CD8-positive, alpha-beta memory T cell (primary cell): ENCODE data around the gene HBZ. TPM values are rescaled to one million over a fixed set of nuclear protein-coding genes. Genes with fewer than 3 reads are reported as not detected.
"Not testable (repeated sequence)": the region's sequence is repeated elsewhere in the genome, so short reads cannot be mapped to it uniquely, and the experiment has no call there.

Source experiments
- CTCF ChIA-PET: fragments of 350-600 bp; sonication (Branson Sonifier 250); formaldehyde crosslinking; loops from one replicate; lab custom pipeline; 2021; ENCODE audit warnings: antibody characterized with exemption; lab: Charles Lee
- POLR2A ChIA-PET: fragments of 350-600 bp; sonication (Branson Sonifier 250); formaldehyde crosslinking; loops from one replicate; lab custom pipeline; 2021; ENCODE audit warnings: antibody characterized with exemption; lab: Charles Lee
- DNase-seq, 5 donors: peaks; one replicate each; pipeline versions ENCODE4 v3.0.0 to v3.0.0-alpha.2; 2020 to 2022; ENCODE audit warnings: mixed read lengths in 1 of 5
- H3K27ac ChIP-seq: one replicate; pipeline ENCODE4 v1.7.0; 2013; ENCODE audit warnings: low read depth, mild to moderate bottlenecking, low read length, moderate library complexity
- H3K27me3 ChIP-seq: 2 replicates; pipeline ENCODE4 v1.7.0; 2013; ENCODE audit warnings: low read length, mild to moderate bottlenecking; ENCODE audit not compliant: insufficient read depth, poor library complexity, severe bottlenecking
- H3K36me3 ChIP-seq: 2 replicates; pipeline ENCODE4 v1.7.0; 2013; ENCODE audit warnings: mild to moderate bottlenecking, low read length, moderate library complexity; ENCODE audit not compliant: insufficient read depth
- H3K4me1 ChIP-seq: 2 replicates; pipeline ENCODE4 v1.7.0; 2013; ENCODE audit warnings: mild to moderate bottlenecking, low read length, moderate library complexity; ENCODE audit not compliant: insufficient read depth
- H3K4me3 ChIP-seq: 2 replicates; pipeline ENCODE4 v1.7.0; 2013; ENCODE audit warnings: mild to moderate bottlenecking, low read length
- H3K9me3 ChIP-seq: 2 replicates; pipeline ENCODE4 v1.7.0; 2013; ENCODE audit warnings: mild to moderate bottlenecking, low read length
- H3K27ac Mint-ChIP-seq, 8 donors: one replicate each; pipeline ENCODE4 v1.8.0; 2020 to 2021; ENCODE audit warnings: mixed read lengths in 8 of 8, mild to moderate bottlenecking in 6 of 8, inconsistent platforms in 3 of 8, moderate library complexity in 3 of 8
- H3K27me3 Mint-ChIP-seq, 2 donors: one replicate each; pipeline ENCODE4 v1.8.0; 2020 to 2021; ENCODE audit warnings: mixed read lengths in 2 of 2, mild to moderate bottlenecking in 1 of 2, moderate library complexity in 1 of 2
- H3K36me3 Mint-ChIP-seq, 3 donors: one replicate each; pipeline ENCODE4 v1.8.0; 2020 to 2021; ENCODE audit warnings: mixed read lengths in 3 of 3, inconsistent platforms in 1 of 3, mild to moderate bottlenecking in 1 of 3
- H3K4me1 Mint-ChIP-seq, 3 donors: one replicate each; pipeline ENCODE4 v1.8.0; 2020 to 2021; ENCODE audit warnings: mixed read lengths in 3 of 3, inconsistent platforms in 1 of 3, mild to moderate bottlenecking in 1 of 3
- H3K4me3 Mint-ChIP-seq, 7 donors: one replicate each; pipeline ENCODE4 v1.8.0; 2020 to 2021; ENCODE audit warnings: mixed read lengths in 7 of 7, mild to moderate bottlenecking in 6 of 7, moderate library complexity in 4 of 7, inconsistent platforms in 2 of 7
- H3K9me3 Mint-ChIP-seq, 5 donors: one replicate each; pipeline ENCODE4 v1.8.0; 2020 to 2022; ENCODE audit warnings: mixed read lengths in 5 of 5, mild to moderate bottlenecking in 3 of 5, moderate library complexity in 2 of 5, inconsistent platforms in 1 of 5
- polyA plus RNA-seq: library from polyadenylated mRNA; unstranded; fragments of 300-500 nt; fragmentation: Illumina TruSeq; gene quantifications from one replicate; pipeline ENCODE4 v1.2.3, GENCODE V29; 2021
- total RNA-seq, 2 experiments: library from RNA; stranded (reverse); gene quantifications; one replicate each; pipeline ENCODE4 v1.2.3, GENCODE V29; 2021

The HBZ gene
- total and polyA plus RNA-seq, 3 experiments from 2014 or later, result not detected

- peaks cover 41 to 60% of the 10 kb centered on the region in 2 donors for H3K27me3 Mint-ChIP-seq
- no peaks in the 10 kb centered on the region for H3K36me3 Mint-ChIP-seq
- peak overlapping the region in 6 of 7 donors; percentile 16 to 61 (median 42) for H3K4me3 Mint-ChIP-seq
- ChIA-PET POLR2A (interaction anchor here (0.6 kb wide), 1 partner anchor 8 kb away, joined by 3 read pairs; no protein-coding TSS in a partner anchor), CTCF (interaction anchor here (0.6 kb wide), 1 partner anchor 9 kb away, joined by 3 read pairs; no protein-coding TSS in a partner anchor)
- peaks cover 36% of the 10 kb centered on the region for H3K27me3 ChIP-seq
- no peaks in the 10 kb centered on the region for H3K36me3 ChIP-seq
- H3K9me3 Mint-ChIP-seq, result no peaks in the 10 kb centered on the region
- H3K4me1 ChIP-seq, result no peaks in the 10 kb centered on the region
- H3K27ac ChIP-seq, result no peak overlapping the region
- H3K4me1 Mint-ChIP-seq, result peaks cover 0 to 35% (median 4%) of the 10 kb centered on the region in 3 donors
- no peaks in the 10 kb centered on the region for H3K9me3 ChIP-seq
- DNase-seq, result no peak
- no peak overlapping the region for H3K4me3 ChIP-seq
- no peak overlapping the region for H3K27ac Mint-ChIP-seq
Measured at GRCh38 chr16:175011-175949, 22.8 kb downstream of the HBZ start.

GRCh38 chr16:176006-176405 is 23.6 kb downstream of the HBZ start:
- H3K9me3 Mint-ChIP-seq, H3K4me1 ChIP-seq, H3K36me3 ChIP-seq, POLR2A ChIA-PET, H3K27ac Mint-ChIP-seq, DNase-seq, H3K27ac ChIP-seq, H3K36me3 Mint-ChIP-seq, CTCF ChIA-PET, H3K4me3 ChIP-seq, H3K9me3 ChIP-seq: not testable (repeated sequence)
- H3K27me3 ChIP-seq, result peaks cover 36% of the 10 kb centered on the region
- Mint-ChIP-seq H3K4me3 (peak overlapping the region in 1 of 7 donors; percentile 50), H3K27me3 (peaks cover 41 to 55% of the 10 kb centered on the region in 2 donors), H3K4me1 (peaks cover 0 to 35% (median 4%) of the 10 kb centered on the region in 3 donors)

DNA sequence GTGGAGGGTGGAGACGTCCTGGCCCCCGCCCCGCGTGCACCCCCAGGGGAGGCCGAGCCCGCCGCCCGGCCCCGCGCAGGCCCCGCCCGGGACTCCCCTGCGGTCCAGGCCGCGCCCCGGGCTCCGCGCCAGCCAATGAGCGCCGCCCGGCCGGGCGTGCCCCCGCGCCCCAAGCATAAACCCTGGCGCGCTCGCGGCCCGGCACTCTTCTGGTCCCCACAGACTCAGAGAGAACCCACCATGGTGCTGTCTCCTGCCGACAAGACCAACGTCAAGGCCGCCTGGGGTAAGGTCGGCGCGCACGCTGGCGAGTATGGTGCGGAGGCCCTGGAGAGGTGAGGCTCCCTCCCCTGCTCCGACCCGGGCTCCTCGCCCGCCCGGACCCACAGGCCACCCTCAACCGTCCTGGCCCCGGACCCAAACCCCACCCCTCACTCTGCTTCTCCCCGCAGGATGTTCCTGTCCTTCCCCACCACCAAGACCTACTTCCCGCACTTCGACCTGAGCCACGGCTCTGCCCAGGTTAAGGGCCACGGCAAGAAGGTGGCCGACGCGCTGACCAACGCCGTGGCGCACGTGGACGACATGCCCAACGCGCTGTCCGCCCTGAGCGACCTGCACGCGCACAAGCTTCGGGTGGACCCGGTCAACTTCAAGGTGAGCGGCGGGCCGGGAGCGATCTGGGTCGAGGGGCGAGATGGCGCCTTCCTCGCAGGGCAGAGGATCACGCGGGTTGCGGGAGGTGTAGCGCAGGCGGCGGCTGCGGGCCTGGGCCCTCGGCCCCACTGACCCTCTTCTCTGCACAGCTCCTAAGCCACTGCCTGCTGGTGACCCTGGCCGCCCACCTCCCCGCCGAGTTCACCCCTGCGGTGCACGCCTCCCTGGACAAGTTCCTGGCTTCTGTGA is 24.3 kb downstream of the HBZ start, which contains the start of gene HBA1:
Gene HBA1 (plus strand): TSS at position 204 of the 906 bp plus-strand sequence. CDS start 37 bp downstream, at position 241.
- Histone ChIP-seq H3K27ac (peak within 1 kb of the TSS; percentile 38), H3K27me3 (peaks cover 36% of the 10 kb centered on the region)
- H3K4me1 ChIP-seq, POLR2A ChIA-PET, H3K36me3 Mint-ChIP-seq, H3K9me3 Mint-ChIP-seq, DNase-seq, H3K9me3 ChIP-seq, H3K36me3 ChIP-seq, H3K27ac Mint-ChIP-seq, CTCF ChIA-PET, H3K4me3 ChIP-seq: not testable (repeated sequence)
- H3K4me3 Mint-ChIP-seq, result peak within 1 kb of the TSS in 5 of 7 donors; percentile 17 to 50 (median 27)
- peaks cover 36 to 51% of the 10 kb centered on the region in 2 donors for H3K27me3 Mint-ChIP-seq
- peaks cover 0 to 38% (median 4%) of the 10 kb centered on the region in 3 donors for H3K4me1 Mint-ChIP-seq

DNA sequence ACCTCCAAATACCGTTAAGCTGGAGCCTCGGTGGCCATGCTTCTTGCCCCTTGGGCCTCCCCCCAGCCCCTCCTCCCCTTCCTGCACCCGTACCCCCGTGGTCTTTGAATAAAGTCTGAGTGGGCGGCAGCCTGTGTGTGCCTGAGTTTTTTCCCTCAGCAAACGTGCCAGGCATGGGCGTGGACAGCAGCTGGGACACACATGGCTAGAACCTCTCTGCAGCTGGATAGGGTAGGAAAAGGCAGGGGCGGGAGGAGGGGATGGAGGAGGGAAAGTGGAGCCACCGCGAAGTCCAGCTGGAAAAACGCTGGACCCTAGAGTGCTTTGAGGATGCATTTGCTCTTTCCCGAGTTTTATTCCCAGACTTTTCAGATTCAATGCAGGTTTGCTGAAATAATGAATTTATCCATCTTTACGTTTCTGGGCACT is 25.0 kb downstream of the HBZ start:
- peak overlapping the region; percentile 38 for H3K27ac ChIP-seq
- H3K36me3 Mint-ChIP-seq, result no peaks in the 10 kb centered on the region
- no peaks in the 10 kb centered on the region for H3K9me3 Mint-ChIP-seq
- peaks cover 9% of the 10 kb centered on the region for H3K4me1 ChIP-seq
- H3K4me3 Mint-ChIP-seq, result peak overlapping the region in 4 of 7 donors; percentile 17 to 58 (median 28)
- H3K4me1 Mint-ChIP-seq, result peaks cover 0 to 36% (median 4%) of the 10 kb centered on the region in 3 donors
- no peak overlapping the region for H3K4me3 ChIP-seq
- ChIA-PET CTCF (no interaction called here), POLR2A (interaction anchor here (0.6 kb wide), 1 partner anchor 74 kb away, joined by 6 read pairs; no protein-coding TSS in a partner anchor)
- peaks cover 34 to 48% of the 10 kb centered on the region in 2 donors for H3K27me3 Mint-ChIP-seq
- no peak overlapping the region for H3K27ac Mint-ChIP-seq
- no peaks in the 10 kb centered on the region for H3K9me3 ChIP-seq
- no peak for DNase-seq
- H3K27me3 ChIP-seq, result peaks cover 36% of the 10 kb centered on the region
- no peaks in the 10 kb centered on the region for H3K36me3 ChIP-seq

DNA sequence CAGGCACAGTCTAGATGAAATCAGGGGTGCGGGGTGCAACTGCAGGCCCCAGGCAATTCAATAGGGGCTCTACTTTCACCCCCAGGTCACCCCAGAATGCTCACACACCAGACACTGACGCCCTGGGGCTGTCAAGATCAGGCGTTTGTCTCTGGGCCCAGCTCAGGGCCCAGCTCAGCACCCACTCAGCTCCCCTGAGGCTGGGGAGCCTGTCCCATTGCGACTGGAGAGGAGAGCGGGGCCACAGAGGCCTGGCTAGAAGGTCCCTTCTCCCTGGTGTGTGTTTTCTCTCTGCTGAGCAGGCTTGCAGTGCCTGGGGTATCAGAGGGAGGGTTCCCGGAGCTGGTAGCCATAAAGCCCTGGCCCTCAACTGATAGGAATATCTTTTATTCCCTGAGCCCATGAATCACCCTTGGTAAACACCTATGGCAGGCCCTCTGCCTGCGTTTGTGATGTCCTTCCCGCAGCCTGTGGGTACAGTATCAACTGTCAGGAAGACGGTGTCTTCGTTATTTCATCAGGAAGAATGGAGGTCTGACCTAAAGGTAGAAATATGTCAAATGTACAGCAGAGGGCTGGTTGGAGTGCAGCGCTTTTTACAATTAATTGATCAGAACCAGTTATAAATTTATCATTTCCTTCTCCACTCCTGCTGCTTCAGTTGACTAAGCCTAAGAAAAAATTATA is 25.7 kb downstream of the HBZ start:
- DNase-seq, result no peak
- H3K27me3 Mint-ChIP-seq, result peaks cover 36 to 48% of the 10 kb centered on the region in 2 donors
- Histone ChIP-seq H3K27me3 (peaks cover 36% of the 10 kb centered on the region), H3K9me3 (no peaks in the 10 kb centered on the region), H3K4me1 (peaks cover 9% of the 10 kb centered on the region), H3K27ac (peak overlapping the region; percentile 38), H3K4me3 (no peak overlapping the region), H3K36me3 (no peaks in the 10 kb centered on the region)
- peak overlapping the region in 5 of 7 donors; percentile 17 to 58 (median 33) for H3K4me3 Mint-ChIP-seq
- H3K27ac Mint-ChIP-seq, result no peak overlapping the region
- ChIA-PET POLR2A (interaction anchor here (0.6 kb wide), 1 partner anchor 74 kb away, joined by 6 read pairs; no protein-coding TSS in a partner anchor), CTCF (no interaction called here)
- H3K9me3 Mint-ChIP-seq, result no peaks in the 10 kb centered on the region
- H3K36me3 Mint-ChIP-seq, result no peaks in the 10 kb centered on the region
- H3K4me1 Mint-ChIP-seq, result peaks cover 0 to 36% (median 4%) of the 10 kb centered on the region in 3 donors

GRCh38 chr16:178668-179015 is 26.2 kb downstream of the HBZ start:
- Histone ChIP-seq H3K9me3 (no peaks in the 10 kb centered on the region), H3K4me3 (no peak overlapping the region), H3K27me3 (peaks cover 36% of the 10 kb centered on the region), H3K36me3 (no peaks in the 10 kb centered on the region), H3K27ac (no peak overlapping the region), H3K4me1 (peaks cover 9% of the 10 kb centered on the region)
- peaks cover 0 to 32% (median 4%) of the 10 kb centered on the region in 3 donors for H3K4me1 Mint-ChIP-seq
- H3K27ac Mint-ChIP-seq, result no peak overlapping the region
- ChIA-PET CTCF (no interaction called here), POLR2A (no interaction called here)
- peaks cover 32 to 44% of the 10 kb centered on the region in 2 donors for H3K27me3 Mint-ChIP-seq
- no peaks in the 10 kb centered on the region for H3K36me3 Mint-ChIP-seq
- H3K9me3 Mint-ChIP-seq, result no peaks in the 10 kb centered on the region
- H3K4me3 Mint-ChIP-seq, result no peak overlapping the region
- no peak for DNase-seq
